ENCODE data around the gene TFDP2. TPM values are rescaled to one million over a fixed set of nuclear protein-coding genes. Genes with fewer than 3 reads are reported as not detected.

The TFDP2 gene
- total and polyA plus RNA-seq, 10 of the 15 experiments (the other 5 are each of a cell fraction or from before 2014, with no cell fraction given): 28.3 to 100 (median 49.7) TPM

DNA sequence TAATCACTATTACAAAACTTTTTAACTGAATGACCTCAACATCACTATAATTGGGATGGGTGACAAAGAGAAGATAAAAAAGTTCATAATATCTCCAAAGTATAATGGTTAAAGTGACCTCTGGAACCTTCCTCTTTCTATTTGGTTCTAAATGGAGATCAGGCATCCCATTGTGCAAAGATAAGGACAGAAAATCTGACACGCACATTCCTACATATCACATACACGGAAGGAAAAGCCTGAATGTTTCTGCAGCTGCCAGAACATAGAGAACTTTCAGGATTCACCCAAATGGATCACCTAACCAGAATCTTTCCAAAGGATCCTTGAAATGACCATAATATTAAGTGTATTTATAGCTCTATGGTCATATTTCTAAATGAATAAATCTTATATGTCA lies 128.2 kb downstream of the TFDP2 start:
- no peak for DNase-seq (ENCODE audit: low read depth, low spot score)
- Histone ChIP-seq H3K27ac (ENCODE audit: control insufficient read depth, insufficient read depth) (no peak overlapping the region), H2AFZ (ENCODE audit: control insufficient read depth, low read depth, low read length) (no peak overlapping the region), H3K4me1 (ENCODE audit: control insufficient read depth, insufficient read depth, low read length) (peaks cover 14% of the 10 kb centered on the region), H3K4me2 (ENCODE audit: control insufficient read depth, insufficient read depth) (no peak overlapping the region), H3K79me2 (ENCODE audit: control insufficient read depth, insufficient read depth, low read length) (peaks cover 7% of the 10 kb centered on the region), H3K36me3 (ENCODE audit: control insufficient read depth in 2 of 2, insufficient read depth in 2 of 2, low read length in 1 of 2) (0 out of 4 replicates have a peak, but pooled peaks cover 0 to 3% of the 10 kb centered on the region in 2 experiments), H4K20me1 (ENCODE audit: control insufficient read depth, insufficient read depth) (no peaks in the 10 kb centered on the region), H3K27me3 (replicated peaks in 1 of 2; ENCODE audit: control insufficient read depth in 2 of 2, insufficient read depth in 2 of 2, low read length in 1 of 2) (no peaks in the 10 kb centered on the region), H3K9ac (ENCODE audit: control insufficient read depth, insufficient read depth, low read length) (no peak overlapping the region), H3K4me3 (no peak overlapping the region), H3K9me3 (replicated peaks; ENCODE audit: control insufficient read depth, insufficient read depth, low read length) (no peaks in the 10 kb centered on the region)
- RAD21 ChIA-PET (ENCODE audit: unreplicated experiment): interaction anchor here (0.5 to 3.3 kb wide), 5 partner anchors 8 to 296 kb away, joined by 3 to 10 read pairs (median 3); no protein-coding TSS in a partner anchor
- CTCF ChIA-PET: interaction anchor here (0.7 to 3.9 kb wide), 12 partner anchors 10 to 260 kb away, joined by 3 to 37 read pairs (median 6); no protein-coding TSS in a partner anchor
- POLR2A ChIA-PET: interaction anchor here (1.0 kb wide), 1 partner anchor 34 kb away, joined by 3 read pairs; no protein-coding TSS in a partner anchor
- intact Hi-C loops (cut with micrococcal nuclease; ENCODE audit: unreplicated experiment): loop anchor here (5.0 kb wide), 4 partner anchors 106 to 701 kb away; partner anchors contain the start of genes TFDP2 and TRPC1
- ATAC-seq: no peak
- 100% methylated on average over 2 of the region's 2 CpGs for WGBS (ENCODE audit: insufficient coverage, insufficient replicate concordance, low lambda C conversion rate, missing lambda C conversion rate)
- SMC1A ChIA-PET (ENCODE audit: uncharacterized antibody, unreplicated experiment): interaction anchor here (0.8 to 2.3 kb wide), 10 partner anchors 8 to 259 kb away, joined by 3 to 12 read pairs (median 4); no protein-coding TSS in a partner anchor
- FAIRE-seq: no peak
- in situ Hi-C loops (cut with MboI): no loop called here
- BruUV-seq (replicated peaks): no TSS peak
- TF ChIP-seq, protein P1, sequence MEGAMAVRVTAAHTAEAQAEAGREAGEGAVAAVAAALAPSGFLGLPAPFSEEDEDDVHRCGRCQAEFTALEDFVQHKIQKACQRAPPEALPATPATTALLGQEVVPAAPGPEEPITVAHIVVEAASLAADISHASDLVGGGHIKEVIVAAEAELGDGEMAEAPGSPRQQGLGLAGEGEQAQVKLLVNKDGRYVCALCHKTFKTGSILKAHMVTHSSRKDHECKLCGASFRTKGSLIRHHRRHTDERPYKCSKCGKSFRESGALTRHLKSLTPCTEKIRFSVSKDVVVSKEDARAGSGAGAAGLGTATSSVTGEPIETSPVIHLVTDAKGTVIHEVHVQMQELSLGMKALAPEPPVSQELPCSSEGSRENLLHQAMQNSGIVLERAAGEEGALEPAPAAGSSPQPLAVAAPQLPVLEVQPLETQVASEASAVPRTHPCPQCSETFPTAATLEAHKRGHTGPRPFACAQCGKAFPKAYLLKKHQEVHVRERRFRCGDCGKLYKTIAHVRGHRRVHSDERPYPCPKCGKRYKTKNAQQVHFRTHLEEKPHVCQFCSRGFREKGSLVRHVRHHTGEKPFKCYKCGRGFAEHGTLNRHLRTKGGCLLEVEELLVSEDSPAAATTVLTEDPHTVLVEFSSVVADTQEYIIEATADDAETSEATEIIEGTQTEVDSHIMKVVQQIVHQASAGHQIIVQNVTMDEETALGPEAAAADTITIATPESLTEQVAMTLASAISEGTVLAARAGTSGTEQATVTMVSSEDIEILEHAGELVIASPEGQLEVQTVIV (IDR thresholded peaks at IDR 0.05; ENCODE audit: borderline replicate concordance, partially characterized antibody): no peak
- TF ChIP-seq CBX5 (IDR thresholded peaks at IDR 0.05; ENCODE audit: low read depth) (no peak), ASH2L (IDR thresholded peaks at IDR 0.05; ENCODE audit: borderline replicate concordance, low read depth) (no peak), BMI1 (IDR thresholded peaks at IDR 0.05; ENCODE audit: borderline replicate concordance) (no peak), EP300 (IDR thresholded peaks at IDR 0.05; ENCODE audit: borderline replicate concordance in 1 of 2, control insufficient read depth in 1 of 2, low read depth in 2 of 2, low read length in 2 of 2) (no peak), DPF2 (IDR thresholded peaks at IDR 0.05) (no peak)
- TF ChIP-seq, protein P2, sequence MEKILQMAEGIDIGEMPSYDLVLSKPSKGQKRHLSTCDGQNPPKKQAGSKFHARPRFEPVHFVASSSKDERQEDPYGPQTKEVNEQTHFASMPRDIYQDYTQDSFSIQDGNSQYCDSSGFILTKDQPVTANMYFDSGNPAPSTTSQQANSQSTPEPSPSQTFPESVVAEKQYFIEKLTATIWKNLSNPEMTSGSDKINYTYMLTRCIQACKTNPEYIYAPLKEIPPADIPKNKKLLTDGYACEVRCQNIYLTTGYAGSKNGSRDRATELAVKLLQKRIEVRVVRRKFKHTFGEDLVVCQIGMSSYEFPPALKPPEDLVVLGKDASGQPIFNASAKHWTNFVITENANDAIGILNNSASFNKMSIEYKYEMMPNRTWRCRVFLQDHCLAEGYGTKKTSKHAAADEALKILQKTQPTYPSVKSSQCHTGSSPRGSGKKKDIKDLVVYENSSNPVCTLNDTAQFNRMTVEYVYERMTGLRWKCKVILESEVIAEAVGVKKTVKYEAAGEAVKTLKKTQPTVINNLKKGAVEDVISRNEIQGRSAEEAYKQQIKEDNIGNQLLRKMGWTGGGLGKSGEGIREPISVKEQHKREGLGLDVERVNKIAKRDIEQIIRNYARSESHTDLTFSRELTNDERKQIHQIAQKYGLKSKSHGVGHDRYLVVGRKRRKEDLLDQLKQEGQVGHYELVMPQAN (conservative IDR thresholded peaks at IDR 0.05): no peak
